ENCODE data around the gene NEDD9. TPM values are rescaled to one million over a fixed set of nuclear protein-coding genes. Genes with fewer than 3 reads are reported as not detected.

Gene NEDD9
- total and polyA plus RNA-seq, 2 experiments from 2014 or later, result 4.4 to 13.0 TPM

DNA sequence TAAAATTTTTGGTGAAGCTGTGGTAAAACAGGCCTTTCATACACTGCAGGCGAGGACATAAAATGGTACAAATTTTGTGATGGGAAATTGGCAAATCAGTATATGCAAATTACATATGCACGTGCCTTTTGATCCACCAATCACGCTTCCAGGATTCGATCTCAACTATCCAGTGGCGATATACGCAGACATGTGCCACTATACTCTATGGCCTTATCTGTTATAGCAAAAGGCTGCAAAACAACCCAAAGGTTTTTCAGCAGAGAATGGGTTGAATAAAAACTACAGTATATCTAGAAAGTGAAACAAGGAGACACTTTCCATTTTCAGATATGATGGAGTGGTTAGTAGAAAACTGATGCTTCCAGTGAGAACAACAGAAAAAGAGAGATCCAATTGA lies 79.0 kb downstream of the NEDD9 start:
- Mint-ChIP-seq H3K27ac (no peak overlapping the region), H3K4me1 (peaks cover 23% of the 10 kb centered on the region)
- no peak for ATAC-seq

More for the DNA sequence above, 79.0 kb downstream of the NEDD9 start:
- H3K27ac ChIP-seq (ENCODE audit: low read depth), result no peak overlapping the region
- TF ChIP-seq STAT1 (IDR thresholded peaks at IDR 0.05; ENCODE audit: unreplicated experiment), result no peak
- no peak for TF ChIP-seq EZH2 (IDR thresholded peaks at IDR 0.05; ENCODE audit: low read depth, unreplicated experiment)
- no peak for TF ChIP-seq ZNF331 (CRISPR knock-in tag; IDR thresholded peaks at IDR 0.05; ENCODE audit: low read depth)
- no peak for TF ChIP-seq NANOG (IDR thresholded peaks at IDR 0.05; ENCODE audit: borderline replicate concordance)
- no peak for TF ChIP-seq EZH2phosphoT487 (IDR thresholded peaks at IDR 0.05; ENCODE audit: unreplicated experiment)
- no peak for TF ChIP-seq ZNF114 (CRISPR knock-in tag; IDR thresholded peaks at IDR 0.05)
- no peak for TF ChIP-seq ZNF462 (CRISPR knock-in tag; IDR thresholded peaks at IDR 0.05)
- no peak for TF ChIP-seq JUNB (IDR thresholded peaks at IDR 0.05; ENCODE audit: unreplicated experiment)
- TF ChIP-seq, protein P1, sequence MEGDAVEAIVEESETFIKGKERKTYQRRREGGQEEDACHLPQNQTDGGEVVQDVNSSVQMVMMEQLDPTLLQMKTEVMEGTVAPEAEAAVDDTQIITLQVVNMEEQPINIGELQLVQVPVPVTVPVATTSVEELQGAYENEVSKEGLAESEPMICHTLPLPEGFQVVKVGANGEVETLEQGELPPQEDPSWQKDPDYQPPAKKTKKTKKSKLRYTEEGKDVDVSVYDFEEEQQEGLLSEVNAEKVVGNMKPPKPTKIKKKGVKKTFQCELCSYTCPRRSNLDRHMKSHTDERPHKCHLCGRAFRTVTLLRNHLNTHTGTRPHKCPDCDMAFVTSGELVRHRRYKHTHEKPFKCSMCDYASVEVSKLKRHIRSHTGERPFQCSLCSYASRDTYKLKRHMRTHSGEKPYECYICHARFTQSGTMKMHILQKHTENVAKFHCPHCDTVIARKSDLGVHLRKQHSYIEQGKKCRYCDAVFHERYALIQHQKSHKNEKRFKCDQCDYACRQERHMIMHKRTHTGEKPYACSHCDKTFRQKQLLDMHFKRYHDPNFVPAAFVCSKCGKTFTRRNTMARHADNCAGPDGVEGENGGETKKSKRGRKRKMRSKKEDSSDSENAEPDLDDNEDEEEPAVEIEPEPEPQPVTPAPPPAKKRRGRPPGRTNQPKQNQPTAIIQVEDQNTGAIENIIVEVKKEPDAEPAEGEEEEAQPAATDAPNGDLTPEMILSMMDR (conservative IDR thresholded peaks at IDR 0.05; ENCODE audit: low read depth in 2 of 2), result no peak
- no peak for TF ChIP-seq CREB1 (CRISPR knock-in tag; IDR thresholded peaks at IDR 0.05; ENCODE audit: low read depth)
- TF ChIP-seq REST (IDR thresholded peaks at IDR 0.05; ENCODE audit: unreplicated experiment), result no peak
- TF ChIP-seq, protein P2, sequence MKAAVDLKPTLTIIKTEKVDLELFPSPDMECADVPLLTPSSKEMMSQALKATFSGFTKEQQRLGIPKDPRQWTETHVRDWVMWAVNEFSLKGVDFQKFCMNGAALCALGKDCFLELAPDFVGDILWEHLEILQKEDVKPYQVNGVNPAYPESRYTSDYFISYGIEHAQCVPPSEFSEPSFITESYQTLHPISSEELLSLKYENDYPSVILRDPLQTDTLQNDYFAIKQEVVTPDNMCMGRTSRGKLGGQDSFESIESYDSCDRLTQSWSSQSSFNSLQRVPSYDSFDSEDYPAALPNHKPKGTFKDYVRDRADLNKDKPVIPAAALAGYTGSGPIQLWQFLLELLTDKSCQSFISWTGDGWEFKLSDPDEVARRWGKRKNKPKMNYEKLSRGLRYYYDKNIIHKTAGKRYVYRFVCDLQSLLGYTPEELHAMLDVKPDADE (IDR thresholded peaks at IDR 0.05), result no peak
- H3K36me3 ChIP-seq (ENCODE audit: insufficient read depth), result no peaks in the 10 kb centered on the region
- no peaks in the 10 kb centered on the region for H3K9me2 ChIP-seq (ENCODE audit: insufficient read depth)
- no peaks in the 10 kb centered on the region for H3K79me2 ChIP-seq (replicated peaks; ENCODE audit: insufficient read depth)
- no peak overlapping the region for H3K4me3 ChIP-seq
- H3K4me1 ChIP-seq (ENCODE audit: insufficient read depth), result peaks cover 30% of the 10 kb centered on the region
- Mint-ChIP-seq H3K36me3 (ENCODE audit: low read depth) (no peaks in the 10 kb centered on the region; the same call in 2 of the 3 replicates), H3K27me3 (ENCODE audit: insufficient read depth, low read depth, poor library complexity) (peaks cover 2% of the 10 kb centered on the region), H3K9me3 (no peaks in the 10 kb centered on the region), H3K4me3 (no peak overlapping the region)
- no peaks in the 10 kb centered on the region for H4K20me1 ChIP-seq (replicated peaks; ENCODE audit: insufficient read depth)
- no peak for DNase-seq (ENCODE audit: low spot score)
- H2AFZ ChIP-seq, result peak overlapping the region; percentile 76
- H3K27me3 ChIP-seq (ENCODE audit: insufficient read depth), result no peaks in the 10 kb centered on the region
- no peaks in the 10 kb centered on the region for H3F3A ChIP-seq (replicated peaks; ENCODE audit: low read depth)
- peak overlapping the region; percentile 44 for H3K4me2 ChIP-seq

Data from GM23338 (cell line).